ENCODE measurements around the gene FOXK1.

The FOXK1 gene

GRCh38 chr7:4789194-4790077, 107.3 kb downstream of the FOXK1 start:
- Histone ChIP-seq H3K4me2 (no peak overlapping the region), H4K20me1 (ENCODE audit: insufficient read depth) (no peaks in the 10 kb centered on the region), H2AFZ (ENCODE audit: low read depth) (no peak overlapping the region), H3K9ac (no peak overlapping the region), H3K4me3 (IDR thresholded peaks at IDR 0.05; ENCODE audit: insufficient read depth, low read depth, low read length) (no peak overlapping the region), H3K4me1 (ENCODE audit: low read depth, poor library complexity, severe bottlenecking) (no peaks in the 10 kb centered on the region), H3K27me3 (ENCODE audit: insufficient read depth, low read depth) (no peaks in the 10 kb centered on the region), H3K36me3 (ENCODE audit: insufficient read depth) (no peaks in the 10 kb centered on the region), H3K27ac (no peak overlapping the region), H3K79me2 (ENCODE audit: insufficient read depth, low read depth) (no peaks in the 10 kb centered on the region)
- no peak for TF ChIP-seq CTCF (conservative IDR thresholded peaks at IDR 0.05; ENCODE audit: low read depth, low read length)

- no peak for TF ChIP-seq CTCF (conservative IDR thresholded peaks at IDR 0.05; ENCODE audit: low read depth, low read length)
- Histone ChIP-seq H4K20me1 (ENCODE audit: insufficient read depth) (no peaks in the 10 kb centered on the region), H2AFZ (ENCODE audit: low read depth) (no peak overlapping the region), H3K4me1 (ENCODE audit: low read depth, poor library complexity, severe bottlenecking) (no peaks in the 10 kb centered on the region), H3K4me3 (IDR thresholded peaks at IDR 0.05; ENCODE audit: insufficient read depth, low read depth, low read length) (no peak overlapping the region), H3K27ac (no peak overlapping the region), H3K9ac (no peak overlapping the region), H3K36me3 (ENCODE audit: insufficient read depth) (no peaks in the 10 kb centered on the region), H3K27me3 (ENCODE audit: insufficient read depth, low read depth) (no peaks in the 10 kb centered on the region), H3K4me2 (no peak overlapping the region), H3K79me2 (ENCODE audit: insufficient read depth, low read depth) (no peaks in the 10 kb centered on the region)
Measured at GRCh38 chr7:4790078-4790465, 108.0 kb downstream of the FOXK1 start.

GRCh38 chr7:4790516-4790991, 108.5 kb downstream of the FOXK1 start:
- no peak overlapping the region for H3K27ac ChIP-seq
- H3K4me1 ChIP-seq (ENCODE audit: low read depth, poor library complexity, severe bottlenecking): no peaks in the 10 kb centered on the region
- no peak overlapping the region for H3K9ac ChIP-seq
- H3K4me3 ChIP-seq (IDR thresholded peaks at IDR 0.05; ENCODE audit: insufficient read depth, low read depth, low read length): no peak overlapping the region
- H3K79me2 ChIP-seq (ENCODE audit: insufficient read depth, low read depth): no peaks in the 10 kb centered on the region
- no peak overlapping the region for H3K4me2 ChIP-seq
- no peak for TF ChIP-seq CTCF (conservative IDR thresholded peaks at IDR 0.05; ENCODE audit: low read depth, low read length)
- no peak overlapping the region for H2AFZ ChIP-seq (ENCODE audit: low read depth)
- no peaks in the 10 kb centered on the region for H3K27me3 ChIP-seq (ENCODE audit: insufficient read depth, low read depth)
- H3K36me3 ChIP-seq (ENCODE audit: insufficient read depth): no peaks in the 10 kb centered on the region
- no peaks in the 10 kb centered on the region for H4K20me1 ChIP-seq (ENCODE audit: insufficient read depth)

GRCh38 chr7:4791101-4791737, 109.1 kb downstream of the FOXK1 start:
- Histone ChIP-seq H3K4me1 (ENCODE audit: low read depth, poor library complexity, severe bottlenecking) (no peaks in the 10 kb centered on the region), H3K9ac (no peak overlapping the region), H3K4me2 (no peak overlapping the region), H4K20me1 (ENCODE audit: insufficient read depth) (no peaks in the 10 kb centered on the region), H3K27me3 (ENCODE audit: insufficient read depth, low read depth) (no peaks in the 10 kb centered on the region), H3K36me3 (ENCODE audit: insufficient read depth) (no peaks in the 10 kb centered on the region), H3K27ac (no peak overlapping the region), H3K4me3 (IDR thresholded peaks at IDR 0.05; ENCODE audit: insufficient read depth, low read depth, low read length) (no peak overlapping the region), H3K79me2 (ENCODE audit: insufficient read depth, low read depth) (no peaks in the 10 kb centered on the region), H2AFZ (ENCODE audit: low read depth) (no peak overlapping the region)
- no peak for TF ChIP-seq CTCF (conservative IDR thresholded peaks at IDR 0.05; ENCODE audit: low read depth, low read length)
